Lung (tissue), 5 donors: Measurements from ENCODE around the gene MYO5A. TPM values are rescaled to one million over a fixed set of nuclear protein-coding genes. Genes with fewer than 3 reads are reported as not detected.

Experiments used
- polyA plus RNA-seq, 2 donors: library from polyadenylated mRNA; stranded (reverse); fragments of 200-250 nt; gene quantifications; one replicate each; pipeline ENCODE4 v1.2.1, GENCODE V29; 2013
- small RNA-seq: library from RNA; depleted of rRNA; stranded (forward); fragments of <200 nt; gene quantifications from one replicate; pipeline ENCODE3, GENCODE V24; 2014; ENCODE audit warnings: low replicate concordance
- total RNA-seq, 2 donors: library from RNA; depleted of rRNA in 1 of 2; stranded (reverse); fragments of >200 nt in 1 of 2; gene quantifications; one replicate each; pipeline ENCODE4 v1.2.1, GENCODE V29; 2014 to 2021
- donor health status: Bipolar disorder and iron deficiency.
- donor health status: healthy.
- donor health status: DM: yes; HTN: yes; CAD: no.

The MYO5A gene
- total and polyA plus RNA-seq, 4 donors = 4.5 to 30.5 (median 13.3) TPM

Small RNA genes within 50 kb of the gene (small RNA-seq; reads per million reads assigned to genes)
- 0.37 reads per million, percentile 46 among the genes with 10 or more reads in this experiment for gene MIR1266

Other genes starting within 250 kb of the MYO5A start
- 10 to 100 TPM; 64.5 to 70.1 TPM for gene MYO5C, start 233.1 kb downstream of the MYO5A start, total RNA-seq
- gene MYO5C, start 233.1 kb downstream of the MYO5A start, polyA plus RNA-seq = 10 to 100 TPM; 11.1 to 15.5 TPM
- 100 to 1,000 TPM in 1 of 2 donors, 10 to 100 TPM in 1; 95.8 to 139 TPM for gene ARPP19, start 40.1 kb upstream of the MYO5A start, total RNA-seq
- gene ARPP19, start 40.1 kb upstream of the MYO5A start, polyA plus RNA-seq = 10 to 100 TPM; 35.0 to 41.8 TPM
- gene ATOSA, start 150.5 kb upstream of the MYO5A start, total RNA-seq = 100 to 1,000 TPM in 1 of 2 donors, 10 to 100 TPM in 1; 39.5 to 114 TPM
- 10 to 100 TPM; 12.1 to 54.0 TPM for gene ATOSA, start 150.5 kb upstream of the MYO5A start, polyA plus RNA-seq